H9 (cell line): ENCODE measurements around the gene TMC8. TPM values are rescaled to one million over a fixed set of nuclear protein-coding genes. Genes with fewer than 3 reads are reported as not detected.
A peak's percentile ranks its signal among the peaks of the same experiment; 100 is the strongest.

Experiments
- DNase-seq: peaks from one replicate; pipeline ENCODE4 v3.0.0-alpha.2; 2017
- H2AFZ ChIP-seq: one replicate; pipeline ENCODE4 v1.6.1; 2013; ENCODE audit warnings: mild to moderate bottlenecking, low read length, control low read depth, moderate library complexity
- H2AK5ac ChIP-seq: 2 replicates; pipeline ENCODE4 v1.6.1; 2013; ENCODE audit warnings: low read length, control low read depth, mixed read lengths; ENCODE audit not compliant: insufficient read length
- H2BK120ac ChIP-seq: one replicate; pipeline ENCODE4 v1.6.1; 2013; ENCODE audit warnings: low read depth, mild to moderate bottlenecking, low read length, control low read depth, inconsistent platforms; ENCODE audit not compliant: poor library complexity, severe bottlenecking
- H2BK12ac ChIP-seq: 2 replicates; pipeline ENCODE4 v1.6.1; 2013; ENCODE audit warnings: low read length, control low read depth, mixed read lengths, low read depth; ENCODE audit not compliant: insufficient read length
- H2BK15ac ChIP-seq: 2 replicates; pipeline ENCODE4 v1.6.1; 2013; ENCODE audit warnings: low read depth, low read length, control low read depth
- H2BK20ac ChIP-seq: one replicate; pipeline ENCODE4 v1.6.1; 2013; ENCODE audit warnings: low read depth, mild to moderate bottlenecking, low read length, control low read depth, inconsistent platforms; ENCODE audit not compliant: poor library complexity, severe bottlenecking
- H2BK5ac ChIP-seq: 2 replicates; pipeline ENCODE4 v1.6.1; 2013; ENCODE audit warnings: low read length, control low read depth, mixed read lengths; ENCODE audit not compliant: insufficient read length
- H3K14ac ChIP-seq: 2 replicates; pipeline ENCODE4 v1.6.1; 2013; ENCODE audit warnings: low read length, control low read depth; ENCODE audit not compliant: insufficient read depth
- H3K18ac ChIP-seq: 2 replicates; pipeline ENCODE4 v1.6.1; 2013; ENCODE audit warnings: low read depth, mild to moderate bottlenecking, mixed read lengths, low read length, control low read depth; ENCODE audit not compliant: insufficient read length
- H3K23ac ChIP-seq: 2 replicates; pipeline ENCODE4 v1.6.1; 2013; ENCODE audit warnings: low read length, control low read depth, mixed read lengths, low read depth; ENCODE audit not compliant: insufficient read length
- H3K23me2 ChIP-seq: 2 replicates; pipeline ENCODE4 v1.6.1; 2013; ENCODE audit warnings: low read depth, mild to moderate bottlenecking, mixed read lengths, low read length, control low read depth; ENCODE audit not compliant: insufficient read length, poor library complexity, severe bottlenecking
- H3K27ac ChIP-seq: 2 replicates; pipeline ENCODE4 v1.5.1; 2013; ENCODE audit warnings: low read length, control low read depth, mixed read lengths, low read depth; ENCODE audit not compliant: insufficient read length
- H3K27me3 ChIP-seq: 2 replicates; pipeline ENCODE4 v1.6.1; 2013; ENCODE audit warnings: low read length, control low read depth, inconsistent platforms; ENCODE audit not compliant: insufficient read depth
- H3K4ac ChIP-seq: 2 replicates; pipeline ENCODE4 v1.6.1; 2013; ENCODE audit warnings: low read depth, mild to moderate bottlenecking, control low read depth, inconsistent platforms, low read length, moderate library complexity
- H3K4me1 ChIP-seq: 2 replicates; pipeline ENCODE4 v1.6.1; 2013; ENCODE audit warnings: low read length, control low read depth, inconsistent platforms; ENCODE audit not compliant: insufficient read depth
- H3K4me2 ChIP-seq: 2 replicates; pipeline ENCODE4 v1.6.1; 2013; ENCODE audit warnings: low read length, control low read depth, mixed read lengths; ENCODE audit not compliant: insufficient read length, insufficient read depth
- H3K56ac ChIP-seq: 2 replicates; pipeline ENCODE4 v1.6.1; 2013; ENCODE audit warnings: low read depth, mild to moderate bottlenecking, mixed read lengths, low read length, control low read depth; ENCODE audit not compliant: insufficient read length
- H3K79me1 ChIP-seq: 2 replicates; pipeline ENCODE4 v1.6.1; 2013; ENCODE audit warnings: low read depth, mild to moderate bottlenecking, moderate library complexity, low read length, control low read depth, inconsistent platforms; ENCODE audit not compliant: insufficient read depth, poor library complexity, severe bottlenecking
- H3K79me2 ChIP-seq: 2 replicates; pipeline ENCODE4 v1.6.1; 2013; ENCODE audit warnings: low read length, control low read depth, inconsistent platforms; ENCODE audit not compliant: insufficient read depth
- H3K9ac ChIP-seq: 2 replicates; pipeline ENCODE4 v1.6.1; 2013; ENCODE audit warnings: low read length, control low read depth, mixed read lengths; ENCODE audit not compliant: insufficient read length; ENCODE audit errors: extremely low read depth
- H3K9me3 ChIP-seq: one replicate; pipeline ENCODE4 v1.6.1; 2013; ENCODE audit warnings: low read depth, low read length, inconsistent platforms; ENCODE audit not compliant: control insufficient read depth
- H3T11ph ChIP-seq: one replicate; pipeline ENCODE4 v1.6.1; 2013; ENCODE audit warnings: mild to moderate bottlenecking, low read length, control low read depth, inconsistent platforms
- H4K20me1 ChIP-seq: one replicate; pipeline ENCODE4 v1.6.1; 2013; ENCODE audit not compliant: control insufficient read depth, insufficient read length, insufficient read depth
- H4K5ac ChIP-seq: 2 replicates; pipeline ENCODE4 v1.6.1; 2013; ENCODE audit warnings: low read depth, mild to moderate bottlenecking, mixed read lengths, low read length, control low read depth; ENCODE audit not compliant: insufficient read length
- H4K8ac ChIP-seq: replicated peaks from 2 replicates; pipeline ENCODE4 v1.6.1; 2013; ENCODE audit warnings: low read length, control low read depth, mixed read lengths, low read depth; ENCODE audit not compliant: insufficient read length
- H4K91ac ChIP-seq: 2 replicates; pipeline ENCODE4 v1.6.1; 2013; ENCODE audit warnings: low read depth, mild to moderate bottlenecking, moderate library complexity, mixed read lengths, low read length, control low read depth; ENCODE audit not compliant: insufficient read length
- H3K27ac Mint-ChIP-seq, 3 experiments: 2 replicates in 2 of 3; 3 replicates in 1 of 3; pipeline ENCODE4 v1.8.0; 2020 to 2021; ENCODE audit warnings: mixed read lengths in 3 of 3, mild to moderate bottlenecking in 1 of 3, moderate library complexity in 1 of 3
- H3K27me3 Mint-ChIP-seq: 2 replicates; pipeline ENCODE4 v1.8.0; 2021; ENCODE audit warnings: low read depth, mild to moderate bottlenecking, moderate library complexity, mixed read lengths
- H3K36me3 Mint-ChIP-seq, 3 experiments: 2 replicates in 2 of 3; 3 replicates in 1 of 3; pipeline ENCODE4 v1.8.0; 2020 to 2021; ENCODE audit warnings: low read depth in 3 of 3, mixed read lengths in 3 of 3; ENCODE audit not compliant: insufficient read depth in 1 of 3
- H3K4me1 Mint-ChIP-seq, 2 experiments: 2 replicates each; pipeline ENCODE4 v1.8.0; 2020; ENCODE audit warnings: mixed read lengths in 2 of 2
- H3K4me3 Mint-ChIP-seq, 2 experiments: 2 replicates in 1 of 2; 3 replicates in 1 of 2; pipeline ENCODE4 v1.8.0; 2020 to 2021; ENCODE audit warnings: mild to moderate bottlenecking in 2 of 2, mixed read lengths in 2 of 2, moderate library complexity in 1 of 2
- H3K9me3 Mint-ChIP-seq, 2 experiments: 2 replicates in 1 of 2; 3 replicates in 1 of 2; pipeline ENCODE4 v1.8.0; 2020; ENCODE audit warnings: mild to moderate bottlenecking in 2 of 2, mixed read lengths in 2 of 2, moderate library complexity in 1 of 2
- WGBS: extraction: QIAGEN DNeasy Blood & Tissue Kit; methylation state at CpG from one replicate; pipeline ENCODE4 v1.1.7; 2013; ENCODE audit warnings: missing lambda C conversion rate, low lambda C conversion rate, mixed read lengths; ENCODE audit not compliant: insufficient read length; ENCODE audit errors: extremely low coverage; 5-methylcytosine and 5-hydroxymethylcytosine counted together
- total RNA-seq: library from RNA; stranded (reverse); gene quantifications from 2 replicates; pipeline ENCODE4 v1.2.1, GENCODE V29; 2021
- TF ChIP-seq, protein P1 (sequence below): fragments of 200-600 bp; sonication (generic); conservative IDR thresholded peaks from 3 replicates; pipeline ENCODE4 v1.8.0; 2021; ENCODE audit warnings: antibody characterized with exemption, mild to moderate bottlenecking

The TMC8 gene
- total RNA-seq, 1 experiment from 2014 or later: 1.0 TPM

DNA sequence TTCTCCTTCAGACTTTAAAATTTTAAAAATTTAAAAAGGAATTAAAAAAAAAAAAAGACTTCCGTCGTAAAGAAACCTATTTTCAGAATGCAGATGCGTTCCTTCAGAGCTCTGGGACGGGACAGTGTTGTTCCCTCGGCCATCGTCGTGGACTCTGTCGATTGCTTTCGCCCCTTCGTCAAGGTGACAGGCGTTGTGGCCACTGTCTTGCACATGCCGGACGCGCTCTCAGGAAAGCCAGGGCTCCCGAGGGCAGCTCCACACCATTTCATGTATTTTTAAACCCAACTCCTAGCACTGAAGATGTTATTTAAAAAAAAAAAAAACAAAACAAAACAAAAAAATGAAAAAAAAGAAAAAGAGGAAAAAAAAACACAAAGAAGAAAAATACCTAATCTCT, 24.4 kb upstream of the TMC8 start:
- Histone ChIP-seq H2BK12ac (no peak overlapping the region), H3T11ph (no peak overlapping the region), H4K5ac (no peak overlapping the region), H3K23ac (no peak overlapping the region), H3K4ac (no peak overlapping the region), H3K4me1 (no peaks in the 10 kb centered on the region), H4K20me1 (no peaks in the 10 kb centered on the region), H3K27me3 (no peaks in the 10 kb centered on the region), H2BK5ac (no peak overlapping the region), H3K9me3 (peaks cover 10% of the 10 kb centered on the region), H2AFZ (no peak overlapping the region), H3K56ac (no peak overlapping the region), H4K91ac (no peak overlapping the region), H3K79me2 (no peaks in the 10 kb centered on the region), H4K8ac (no peak overlapping the region), H3K14ac (no peak overlapping the region), H3K23me2 (no peaks in the 10 kb centered on the region), H3K9ac (no peak overlapping the region), H3K4me2 (no peak overlapping the region), H3K79me1 (no peaks in the 10 kb centered on the region), H3K18ac (no peak overlapping the region), H2BK20ac (no peak overlapping the region), H3K27ac (no peak overlapping the region), H2BK15ac (no peak overlapping the region), H2AK5ac (no peak overlapping the region), H2BK120ac (no peak overlapping the region)
- H3K36me3 Mint-ChIP-seq: peaks cover 22 to 53% (median 44%) of the 10 kb centered on the region in 3 experiments
- DNase-seq: no peak
- WGBS: no CpG with 5 or more reads among the region's 15 CpGs
- peak overlapping the region in 1 of 3 experiments; percentile 68; a peak in 3 of 7 replicates for H3K27ac Mint-ChIP-seq
- peaks cover 5 to 6% of the 10 kb centered on the region in 2 experiments; a peak in 3 of 4 replicates for H3K4me1 Mint-ChIP-seq
- H3K9me3 Mint-ChIP-seq: peaks cover 6 to 7% of the 10 kb centered on the region in 2 experiments
- H3K27me3 Mint-ChIP-seq: no peaks in the 10 kb centered on the region
- TF ChIP-seq, protein P1, sequence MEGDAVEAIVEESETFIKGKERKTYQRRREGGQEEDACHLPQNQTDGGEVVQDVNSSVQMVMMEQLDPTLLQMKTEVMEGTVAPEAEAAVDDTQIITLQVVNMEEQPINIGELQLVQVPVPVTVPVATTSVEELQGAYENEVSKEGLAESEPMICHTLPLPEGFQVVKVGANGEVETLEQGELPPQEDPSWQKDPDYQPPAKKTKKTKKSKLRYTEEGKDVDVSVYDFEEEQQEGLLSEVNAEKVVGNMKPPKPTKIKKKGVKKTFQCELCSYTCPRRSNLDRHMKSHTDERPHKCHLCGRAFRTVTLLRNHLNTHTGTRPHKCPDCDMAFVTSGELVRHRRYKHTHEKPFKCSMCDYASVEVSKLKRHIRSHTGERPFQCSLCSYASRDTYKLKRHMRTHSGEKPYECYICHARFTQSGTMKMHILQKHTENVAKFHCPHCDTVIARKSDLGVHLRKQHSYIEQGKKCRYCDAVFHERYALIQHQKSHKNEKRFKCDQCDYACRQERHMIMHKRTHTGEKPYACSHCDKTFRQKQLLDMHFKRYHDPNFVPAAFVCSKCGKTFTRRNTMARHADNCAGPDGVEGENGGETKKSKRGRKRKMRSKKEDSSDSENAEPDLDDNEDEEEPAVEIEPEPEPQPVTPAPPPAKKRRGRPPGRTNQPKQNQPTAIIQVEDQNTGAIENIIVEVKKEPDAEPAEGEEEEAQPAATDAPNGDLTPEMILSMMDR: no peak
- H3K4me3 Mint-ChIP-seq: no peak overlapping the region
